ENCODE measurements around the gene MYO18B.

The MYO18B gene

DNA sequence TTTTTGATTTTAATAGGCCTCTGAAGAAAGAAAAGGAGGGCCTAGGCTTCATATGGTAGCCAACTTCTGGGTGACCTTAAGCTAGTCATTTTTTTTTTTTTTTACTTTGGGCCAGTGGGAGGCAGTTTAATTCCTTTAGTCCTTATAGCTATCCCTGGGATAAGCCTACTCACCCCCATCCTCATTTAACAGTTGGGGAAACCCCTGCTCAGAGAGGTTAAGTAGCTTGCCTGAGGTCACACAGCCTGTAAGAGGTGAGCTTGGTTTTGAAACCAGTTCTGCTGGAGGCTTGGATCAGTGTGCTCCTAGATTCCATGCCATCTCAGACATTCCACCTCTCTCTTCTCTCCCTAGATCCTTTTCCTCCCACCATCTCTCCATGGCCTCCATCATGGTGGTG lies 86.4 kb downstream of the MYO18B start:
- no peak for DNase-seq

GRCh38 chr22:25829237-25829636 lies 87.2 kb downstream of the MYO18B start:
- no peak for DNase-seq

GRCh38 chr22:25829808-25830777 lies 88.1 kb downstream of the MYO18B start:
- no peak for DNase-seq

DNA sequence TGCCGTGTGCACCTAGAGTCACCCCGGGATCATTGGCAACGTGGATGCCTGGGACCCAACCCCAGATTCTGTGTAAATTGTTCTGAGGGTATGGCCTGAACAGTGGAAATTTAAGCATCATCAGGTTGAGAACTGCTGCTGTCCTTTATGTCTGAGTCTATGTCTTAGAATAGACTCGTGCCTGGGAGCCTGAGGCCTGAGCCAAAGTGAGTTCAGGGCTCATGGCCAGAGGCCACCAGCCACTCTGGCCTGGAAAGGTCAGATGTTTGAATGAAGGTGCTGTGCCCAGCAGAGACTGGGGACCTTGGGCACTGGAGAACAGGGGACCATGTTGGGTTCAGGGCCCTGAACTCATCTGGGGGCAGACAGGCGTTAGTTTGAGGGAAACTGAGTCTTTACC lies 91.1 kb downstream of the MYO18B start:
- DNase-seq, result no peak

- DNase-seq, result no peak
These were observed 91.7 kb downstream of the MYO18B start for GRCh38 chr22:25833676-25834075.

DNA sequence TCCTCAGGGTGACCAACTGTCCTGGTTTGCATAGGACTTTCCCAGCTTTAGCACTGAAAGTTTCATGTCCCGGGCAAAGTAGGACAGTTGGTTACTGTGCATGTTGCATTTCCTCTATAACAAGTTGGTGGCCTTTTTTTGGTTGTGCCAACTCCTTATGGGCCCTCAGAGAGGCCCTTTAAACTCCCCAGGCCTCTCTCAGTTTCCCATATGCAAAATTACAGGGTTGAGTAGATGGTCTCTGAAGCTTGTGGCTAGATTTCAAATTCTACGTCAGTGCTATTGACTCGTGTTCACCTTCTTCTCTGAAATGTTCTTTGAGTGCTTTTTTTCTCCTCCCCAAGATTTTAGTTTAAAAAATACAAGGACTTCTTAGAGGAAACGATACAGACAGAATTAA lies 92.5 kb downstream of the MYO18B start:
- DNase-seq, result no peak

GRCh38 chr22:25835348-25835747 lies 93.4 kb downstream of the MYO18B start:
- no peak for DNase-seq

- DNase-seq, result no peak
These were observed 95.4 kb downstream of the MYO18B start for GRCh38 chr22:25837288-25837900.

DNA sequence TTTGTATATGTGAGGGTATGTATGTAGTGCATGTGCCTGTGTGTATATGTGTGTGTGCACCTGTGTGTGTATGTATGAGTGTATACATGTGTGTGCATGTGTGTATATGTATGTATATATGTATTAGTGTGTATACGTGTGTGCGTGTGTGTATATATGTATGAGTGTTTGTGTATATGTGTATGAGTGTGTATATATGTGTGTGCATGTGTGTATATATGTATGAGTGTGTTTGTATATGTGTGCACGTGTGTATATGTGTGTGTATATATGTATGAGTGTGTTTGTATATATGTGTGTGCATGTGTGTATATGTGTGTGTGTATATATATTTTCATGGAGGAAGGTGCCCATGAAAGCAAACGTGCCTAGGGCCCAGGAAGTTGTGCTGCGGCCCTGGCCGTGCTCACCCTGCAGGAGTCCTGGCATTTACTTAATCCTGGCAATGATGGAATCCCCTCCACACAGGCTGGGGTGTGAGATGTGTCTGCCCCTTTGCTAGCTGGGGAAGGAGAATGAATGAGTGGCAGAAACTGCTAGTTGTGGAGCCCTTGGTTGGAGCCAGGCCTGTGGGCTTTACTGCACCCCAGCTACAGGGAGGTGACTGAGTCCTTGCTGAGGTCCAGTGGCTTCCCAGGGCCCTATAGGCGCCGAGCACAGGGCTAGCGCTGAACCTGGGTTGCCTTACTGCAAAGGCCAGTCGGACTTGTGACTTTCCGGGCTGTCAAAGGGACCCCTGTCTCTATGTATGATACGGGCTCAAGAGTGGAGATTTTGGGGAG lies 97.2 kb downstream of the MYO18B start:
- no peak for DNase-seq

DNA sequence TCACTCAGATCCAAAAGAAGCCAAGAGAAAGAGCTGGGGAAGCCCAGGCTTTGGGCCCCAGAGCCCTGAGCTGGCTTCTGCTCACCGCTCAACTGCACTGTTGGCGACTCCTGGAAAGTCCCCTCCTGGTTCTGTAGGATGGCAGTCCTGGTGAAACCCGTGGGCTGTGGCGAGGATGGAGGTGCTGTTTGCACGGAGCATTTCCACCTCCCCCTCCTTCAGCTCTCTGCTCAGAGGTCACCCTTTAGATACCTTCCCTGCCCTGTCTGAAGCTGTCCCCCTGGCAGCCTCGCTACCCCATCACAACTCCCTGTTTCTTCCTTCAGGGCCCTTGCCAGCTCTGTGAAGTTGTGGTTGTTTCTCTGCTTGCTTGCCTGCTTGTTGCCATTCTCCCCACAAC lies 97.8 kb downstream of the MYO18B start:
- DNase-seq, result no peak

DNA sequence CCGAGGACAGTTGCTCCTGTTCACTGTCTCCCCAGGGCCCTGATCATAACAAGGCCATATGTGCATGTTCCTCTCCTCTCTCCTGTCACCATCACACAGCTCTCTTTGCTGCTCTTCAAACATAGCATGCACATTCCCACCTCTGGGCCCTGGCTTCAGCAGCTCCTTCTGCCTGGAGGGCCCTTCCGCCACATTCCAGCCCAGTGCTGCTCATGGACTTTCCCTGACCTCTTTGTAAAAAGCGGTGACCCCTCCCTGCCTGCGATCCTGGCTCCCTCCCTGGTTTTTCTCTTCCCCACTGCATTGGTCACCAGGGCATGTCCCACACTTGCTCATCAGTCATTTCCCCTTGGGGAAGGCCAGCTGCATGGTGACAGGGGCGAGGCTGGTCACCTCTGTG lies 98.2 kb downstream of the MYO18B start:
- DNase-seq, result no peak

GRCh38 chr22:25840891-25841290 lies 98.9 kb downstream of the MYO18B start:
- no peak for DNase-seq

GRCh38 chr22:25841775-25842174 lies 99.8 kb downstream of the MYO18B start:
- no peak for DNase-seq

DNA sequence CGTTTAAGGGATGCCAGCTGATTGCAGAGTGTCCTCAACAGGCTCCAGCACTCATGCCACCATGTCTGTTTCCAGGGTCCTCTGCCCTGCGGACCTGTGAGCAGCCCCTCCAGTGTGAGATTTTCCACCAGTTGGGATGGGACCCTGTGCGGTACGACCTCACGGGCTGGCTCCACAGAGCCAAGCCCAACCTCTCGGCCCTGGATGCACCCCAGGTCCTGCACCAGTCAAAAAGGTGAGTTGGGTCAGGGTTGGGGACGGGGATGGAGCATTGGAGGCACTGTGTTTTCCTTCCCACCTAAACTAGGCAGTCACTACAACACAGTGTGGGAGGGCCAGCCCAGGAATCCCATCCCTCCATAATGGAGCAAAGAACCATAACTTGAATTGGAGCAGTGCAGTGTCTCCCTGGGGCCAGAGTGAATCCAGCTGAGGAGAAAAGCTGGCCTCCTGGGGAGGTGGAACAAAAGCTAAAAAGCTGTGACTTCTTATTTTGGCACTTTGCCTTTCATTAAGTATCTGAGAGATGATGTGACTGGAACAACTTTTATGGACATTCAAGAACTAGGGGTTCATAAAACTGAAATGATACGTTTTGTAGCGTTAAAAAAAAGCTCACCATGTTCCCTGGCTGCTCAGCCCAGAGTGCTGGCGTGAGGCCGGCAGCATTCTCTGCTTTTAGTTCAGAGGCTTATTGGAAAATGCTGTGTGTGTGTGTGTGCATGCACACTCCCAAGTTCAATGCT lies 101.8 kb downstream of the MYO18B start:
- DNase-seq, result no peak

DNA sequence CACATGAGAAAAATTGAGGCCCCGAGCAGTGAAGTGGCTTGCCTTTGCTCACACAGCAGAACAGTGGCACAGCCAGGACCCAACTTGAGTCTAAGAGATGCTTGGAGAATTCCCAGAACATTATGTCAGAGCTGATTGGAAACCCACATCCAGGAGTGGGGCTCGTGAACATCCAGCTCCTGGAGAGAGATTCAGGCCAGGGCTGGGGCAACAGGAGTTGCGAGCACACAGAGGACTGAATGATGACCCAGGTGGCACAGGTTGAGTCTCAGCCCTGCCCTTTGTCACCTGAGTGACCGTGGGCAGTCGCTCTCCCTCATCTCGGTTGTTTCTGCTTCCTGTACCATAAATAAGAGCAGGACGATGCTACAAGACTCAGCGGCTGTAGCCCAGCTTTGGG lies 102.6 kb downstream of the MYO18B start:
- no peak for DNase-seq

- DNase-seq, result no peak
These were observed 104.2 kb downstream of the MYO18B start for GRCh38 chr22:25845985-25846745.

- no peak for DNase-seq
These were observed 105.5 kb downstream of the MYO18B start for GRCh38 chr22:25847451-25847850.

DNA sequence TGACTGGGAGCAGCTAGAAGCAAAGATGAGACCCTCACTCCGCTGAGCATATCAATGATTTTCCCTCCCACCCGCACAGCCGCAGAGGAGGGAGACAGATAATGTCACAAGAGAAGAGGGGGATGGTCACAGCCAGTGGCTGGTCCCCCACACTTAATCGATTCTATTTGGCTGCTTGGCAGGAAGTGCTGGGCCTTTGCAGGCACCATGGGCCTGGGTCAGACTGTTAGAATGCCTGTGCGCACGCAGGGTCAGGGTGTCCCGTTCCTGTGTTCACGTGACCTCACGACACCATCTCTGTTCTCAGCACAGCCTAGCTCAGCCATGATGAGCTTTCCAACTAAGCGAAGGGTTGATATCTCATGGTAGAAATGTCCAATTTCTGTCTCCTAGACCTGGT lies 107.0 kb downstream of the MYO18B start:
- no peak for DNase-seq

GRCh38 chr22:25849522-25849921 lies 107.5 kb downstream of the MYO18B start:
- DNase-seq, result no peak

DNA sequence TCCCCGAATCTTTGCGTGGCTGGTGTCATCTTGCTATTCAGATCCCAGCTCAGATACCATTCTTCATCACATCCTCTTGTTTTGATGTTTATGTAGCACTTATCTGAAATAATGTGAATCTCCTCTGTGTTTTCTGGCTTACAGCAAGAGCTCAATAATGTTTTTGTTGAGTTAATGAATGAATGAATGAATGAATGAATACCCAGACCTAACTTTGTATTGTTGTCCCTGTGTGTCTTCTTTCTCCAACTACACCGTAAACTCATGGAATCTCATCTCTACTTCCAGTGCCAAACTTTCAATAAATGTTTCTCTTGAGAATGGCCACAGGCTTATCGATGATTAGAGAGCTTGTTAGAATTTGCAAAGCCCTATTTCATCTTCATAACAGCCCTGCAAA lies 110.2 kb downstream of the MYO18B start:
- DNase-seq, result no peak

- no peak for DNase-seq
These were observed 111.1 kb downstream of the MYO18B start for GRCh38 chr22:25853078-25853477.
